Neural progenitor cell (in vitro differentiated cells): ENCODE results near the gene NLRP7.

ENCODE experiments used
- EZH2 ChIP-seq: fragments of 200-600 bp; sonication (generic); IDR thresholded peaks from 2 replicates; pipeline ENCODE4 v1.6.1; 2017; ENCODE audit warnings: antibody characterized with exemption, mild to moderate bottlenecking, moderate library complexity
- EZH2phosphoT487 ChIP-seq: fragments of 200-600 bp; sonication (generic); IDR thresholded peaks from 2 replicates; pipeline ENCODE4 v1.6.1; 2017; ENCODE audit warnings: antibody characterized with exemption
- TF ChIP-seq, protein P1 (sequence below): fragments of 200-600 bp; sonication (generic); IDR thresholded peaks from 2 replicates; pipeline ENCODE4 v1.5.1; 2017; ENCODE audit warnings: antibody characterized with exemption, mild to moderate bottlenecking

DNA sequence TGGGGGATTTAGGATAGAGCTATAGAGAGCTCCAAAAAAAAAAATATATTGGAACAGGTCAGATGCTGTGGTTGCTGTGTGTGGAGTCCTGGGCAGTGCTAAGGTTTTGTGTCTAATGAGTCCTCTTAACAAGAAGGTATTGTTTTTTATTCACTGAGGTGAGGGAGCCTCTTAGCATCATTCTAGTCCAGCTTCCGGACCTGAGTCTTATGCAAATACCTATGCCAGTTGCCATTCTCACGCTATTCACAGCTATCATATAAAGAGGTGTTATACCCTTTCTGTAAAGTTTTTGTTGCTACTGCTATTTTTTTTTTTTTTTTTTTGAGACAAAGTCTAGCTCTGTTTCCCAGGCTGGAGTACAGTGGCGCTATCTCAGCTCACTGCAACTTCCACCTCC is 20.3 kb upstream of the NLRP7 start:
- TF ChIP-seq, protein P1, sequence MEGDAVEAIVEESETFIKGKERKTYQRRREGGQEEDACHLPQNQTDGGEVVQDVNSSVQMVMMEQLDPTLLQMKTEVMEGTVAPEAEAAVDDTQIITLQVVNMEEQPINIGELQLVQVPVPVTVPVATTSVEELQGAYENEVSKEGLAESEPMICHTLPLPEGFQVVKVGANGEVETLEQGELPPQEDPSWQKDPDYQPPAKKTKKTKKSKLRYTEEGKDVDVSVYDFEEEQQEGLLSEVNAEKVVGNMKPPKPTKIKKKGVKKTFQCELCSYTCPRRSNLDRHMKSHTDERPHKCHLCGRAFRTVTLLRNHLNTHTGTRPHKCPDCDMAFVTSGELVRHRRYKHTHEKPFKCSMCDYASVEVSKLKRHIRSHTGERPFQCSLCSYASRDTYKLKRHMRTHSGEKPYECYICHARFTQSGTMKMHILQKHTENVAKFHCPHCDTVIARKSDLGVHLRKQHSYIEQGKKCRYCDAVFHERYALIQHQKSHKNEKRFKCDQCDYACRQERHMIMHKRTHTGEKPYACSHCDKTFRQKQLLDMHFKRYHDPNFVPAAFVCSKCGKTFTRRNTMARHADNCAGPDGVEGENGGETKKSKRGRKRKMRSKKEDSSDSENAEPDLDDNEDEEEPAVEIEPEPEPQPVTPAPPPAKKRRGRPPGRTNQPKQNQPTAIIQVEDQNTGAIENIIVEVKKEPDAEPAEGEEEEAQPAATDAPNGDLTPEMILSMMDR: no peak
- TF ChIP-seq EZH2phosphoT487 (no peak), EZH2 (no peak)
